HG03520 (cell line): Measurements from ENCODE around the gene ADAMTS9.

ENCODE experiments used
- ATAC-seq: cut with Tn5 transposase; IDR thresholded peaks from one replicate; pipeline ENCODE4 v1.9.1; 2021; ENCODE audit warnings: mild to moderate bottlenecking, moderate library complexity; ENCODE audit not compliant: unreplicated experiment

ADAMTS9 gene

GRCh38 chr3:64586952-64587351 lies 100.8 kb downstream of the ADAMTS9 start:
- ATAC-seq: no peak

GRCh38 chr3:64584179-64584578 lies 103.6 kb downstream of the ADAMTS9 start:
- ATAC-seq: no peak

GRCh38 chr3:64578797-64579196 lies 109.0 kb downstream of the ADAMTS9 start:
- no peak for ATAC-seq

GRCh38 chr3:64578062-64578770 lies 109.6 kb downstream of the ADAMTS9 start:
- ATAC-seq: no peak

GRCh38 chr3:64576211-64576775 lies 111.5 kb downstream of the ADAMTS9 start:
- no peak for ATAC-seq

GRCh38 chr3:64575211-64575844 lies 112.5 kb downstream of the ADAMTS9 start:
- no peak for ATAC-seq

- ATAC-seq: no peak
Observed at GRCh38 chr3:64574194-64574593, 113.6 kb downstream of the ADAMTS9 start.

- no peak for ATAC-seq
Observed at GRCh38 chr3:64571982-64572381, 115.8 kb downstream of the ADAMTS9 start.

- no peak for ATAC-seq
Observed at GRCh38 chr3:64568895-64569517, 118.8 kb downstream of the ADAMTS9 start.

- no peak for ATAC-seq
Observed at GRCh38 chr3:64566859-64567258, 120.9 kb downstream of the ADAMTS9 start.

GRCh38 chr3:64563751-64564150 lies 124.0 kb downstream of the ADAMTS9 start:
- ATAC-seq: no peak

- ATAC-seq: no peak
Observed at GRCh38 chr3:64561868-64562267, 125.9 kb downstream of the ADAMTS9 start.

- ATAC-seq: no peak
Observed at GRCh38 chr3:64561325-64561843, 126.4 kb downstream of the ADAMTS9 start.

- ATAC-seq: no peak
Observed at GRCh38 chr3:64560791-64561190, 127.0 kb downstream of the ADAMTS9 start.

- ATAC-seq: no peak
Observed at GRCh38 chr3:64559588-64559987, 128.2 kb downstream of the ADAMTS9 start.

- ATAC-seq: no peak
Observed at GRCh38 chr3:64556046-64556445, 131.8 kb downstream of the ADAMTS9 start.

GRCh38 chr3:64555351-64555750 lies 132.4 kb downstream of the ADAMTS9 start:
- no peak for ATAC-seq

GRCh38 chr3:64554096-64554920 lies 133.5 kb downstream of the ADAMTS9 start:
- ATAC-seq: no peak

GRCh38 chr3:64552966-64553365 lies 134.8 kb downstream of the ADAMTS9 start:
- no peak for ATAC-seq

- ATAC-seq: no peak
Observed at GRCh38 chr3:64552160-64552559, 135.6 kb downstream of the ADAMTS9 start.

- no peak for ATAC-seq
Observed at GRCh38 chr3:64551697-64552096, 136.1 kb downstream of the ADAMTS9 start.
